BLaER1 treated with 17β-estradiol and CSF1 and Interleukin-3, amounts not matched to agents 10 nM and 100 nM (cell line): ENCODE measurements around the gene PCGF3.
A peak's percentile ranks its signal among the peaks of the same experiment; 100 is the strongest.
"Not testable (repeated sequence)": the region's sequence is repeated elsewhere in the genome, so short reads cannot be mapped to it uniquely, and the experiment has no call there.

Experiments used
- H3K27ac ChIP-seq, 11 experiments: shearing (Covaris generic); formaldehyde crosslinking; 2 replicates each; pipeline ENCODE4 v1.8.1; 2022
- H3K27me3 ChIP-seq, 11 experiments: shearing (Covaris generic); formaldehyde crosslinking; 2 replicates each; pipeline ENCODE4 v1.8.1; 2022
- H3K36me3 ChIP-seq, 11 experiments: shearing (Covaris generic); formaldehyde crosslinking; 2 replicates each; pipeline ENCODE4 v1.8.1; 2022
- H3K4me1 ChIP-seq, 10 experiments: shearing (Covaris generic); formaldehyde crosslinking; 2 replicates each; pipeline ENCODE4 v1.8.1; 2022
- H3K4me2 ChIP-seq, 11 experiments: shearing (Covaris generic); formaldehyde crosslinking; 2 replicates each; pipeline ENCODE4 v1.8.1; 2022
- H3K4me3 ChIP-seq, 10 experiments: shearing (Covaris generic); formaldehyde crosslinking; 2 replicates each; pipeline ENCODE4 v1.8.1; 2022
- H3K9ac ChIP-seq, 11 experiments: shearing (Covaris generic); formaldehyde crosslinking; 2 replicates each; pipeline ENCODE4 v1.8.1; 2022
- H3K9me3 ChIP-seq, 11 experiments: shearing (Covaris generic); formaldehyde crosslinking; replicated peaks in 1 of 11; 2 replicates each; pipeline ENCODE4 v1.8.1; 2022
- H4K20me1 ChIP-seq, 11 experiments: shearing (Covaris generic); formaldehyde crosslinking; 2 replicates each; pipeline ENCODE4 v1.8.1; 2022
- Cebpa-rat ChIP-seq, 11 experiments: shearing (Covaris generic); IDR thresholded peaks; 2 replicates each; pipeline ENCODE4 v1.8.1; 2022

PCGF3 gene

DNA sequence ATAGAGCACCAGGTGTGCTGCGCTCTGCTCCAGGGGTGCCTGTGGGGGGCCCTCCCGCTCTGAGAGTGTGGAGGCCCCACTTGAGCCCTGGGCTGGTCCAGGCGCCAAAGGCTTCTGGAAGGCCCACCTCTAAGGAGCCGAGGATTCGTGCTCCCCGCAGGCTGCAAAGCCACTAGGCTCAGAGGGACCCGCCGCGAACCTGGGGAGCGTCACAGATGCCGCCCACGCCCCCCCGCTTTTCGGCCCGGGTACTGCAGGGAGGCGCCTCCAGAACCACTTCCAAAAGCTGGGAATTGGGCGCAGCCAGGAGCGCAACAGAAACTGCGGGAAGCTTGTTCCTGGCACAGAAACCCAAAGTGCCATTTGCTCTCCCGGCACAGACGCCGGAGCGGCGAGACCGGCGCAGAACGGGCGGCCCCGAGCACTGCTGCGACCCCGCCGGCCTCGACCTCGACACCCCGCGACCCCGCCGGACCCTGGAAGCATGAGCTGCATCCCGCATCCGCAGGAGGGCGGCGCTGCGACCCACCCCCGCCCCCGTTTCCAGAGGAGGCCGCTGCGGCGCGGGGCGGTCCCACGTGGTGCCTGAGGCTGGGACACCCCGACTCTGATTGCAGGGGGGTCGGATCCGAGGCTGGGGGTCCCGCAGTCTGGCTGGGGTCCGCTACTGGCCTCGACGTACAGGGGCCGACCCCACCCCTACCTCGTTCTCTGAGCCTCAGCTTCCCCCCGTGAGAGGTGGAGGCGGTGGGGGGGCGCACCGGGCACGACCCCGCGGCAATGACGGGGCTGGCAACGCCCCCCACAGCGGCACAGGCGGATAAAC is 89.5 kb downstream of the PCGF3 start:
- no peaks in the 10 kb centered on the region for H3K9me3 ChIP-seq
- no peak overlapping the region for H3K4me3 ChIP-seq
- peak overlapping the region in 8 of 11 experiments; percentile 58 to 87 (median 72); a peak in 13 of 22 replicates for H3K4me2 ChIP-seq
- no peak overlapping the region for H3K9ac ChIP-seq
- peaks cover 0 to 14% (median 0%) of the 10 kb centered on the region in 11 experiments; a peak in 1 of 22 replicates for H4K20me1 ChIP-seq
- H3K27ac ChIP-seq, result no peak overlapping the region
- no peaks in the 10 kb centered on the region for H3K36me3 ChIP-seq
- no peak for TF ChIP-seq Cebpa-rat (IDR thresholded peaks at IDR 0.05)
- peaks cover 24 to 51% (median 35%) of the 10 kb centered on the region in 11 experiments for H3K27me3 ChIP-seq
- peaks cover 6 to 37% (median 26%) of the 10 kb centered on the region in 10 experiments for H3K4me1 ChIP-seq

DNA sequence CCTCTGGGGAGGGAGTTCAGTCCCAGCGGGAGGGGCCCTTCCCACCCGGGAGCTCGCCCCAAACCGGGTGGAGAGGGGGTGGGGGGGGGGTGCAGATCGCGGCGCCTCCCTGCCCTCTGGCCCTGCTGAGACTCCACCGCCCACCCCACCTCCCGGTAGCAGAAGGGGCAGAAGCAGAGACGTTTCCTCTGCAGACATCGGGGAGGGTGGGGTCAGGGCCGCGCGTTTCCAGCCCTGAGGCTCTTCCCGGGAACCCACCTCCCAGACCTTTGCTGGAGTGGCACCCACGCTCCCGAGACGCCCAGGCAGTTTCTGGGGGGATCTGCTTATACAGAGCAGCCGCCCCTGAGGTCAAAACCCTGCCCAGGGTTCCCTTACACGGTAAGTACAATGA is 90.1 kb downstream of the PCGF3 start:
- no peak overlapping the region for H3K4me3 ChIP-seq
- H3K4me1 ChIP-seq, result peaks cover 6 to 37% (median 26%) of the 10 kb centered on the region in 10 experiments
- peaks cover 24 to 45% (median 35%) of the 10 kb centered on the region in 11 experiments for H3K27me3 ChIP-seq
- H4K20me1 ChIP-seq, result peaks cover 0 to 14% (median 0%) of the 10 kb centered on the region in 11 experiments; a peak in 1 of 22 replicates
- no peak overlapping the region for H3K9ac ChIP-seq
- no peak for TF ChIP-seq Cebpa-rat (IDR thresholded peaks at IDR 0.05)
- no peaks in the 10 kb centered on the region for H3K9me3 ChIP-seq
- H3K36me3 ChIP-seq, result no peaks in the 10 kb centered on the region
- no peak overlapping the region for H3K4me2 ChIP-seq
- H3K27ac ChIP-seq, result no peak overlapping the region

DNA sequence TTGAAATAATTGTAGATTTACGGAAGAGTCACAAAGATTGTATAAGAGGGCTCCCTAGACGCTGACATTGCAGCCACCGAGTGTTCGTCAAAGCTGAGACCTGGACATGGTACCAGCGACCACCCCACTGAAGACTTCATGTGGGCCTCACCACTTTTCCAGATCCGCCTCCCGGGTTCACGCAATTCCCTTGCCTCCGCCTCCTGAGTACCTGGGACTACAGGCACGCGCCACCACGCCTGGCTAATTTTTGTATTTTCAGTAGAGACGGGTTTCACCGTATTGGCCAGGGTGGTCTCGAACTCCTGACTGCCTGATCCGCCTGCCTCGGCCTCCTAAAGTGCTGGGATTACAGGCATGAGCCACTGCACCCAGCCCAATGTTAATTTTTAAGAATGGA is 90.6 kb downstream of the PCGF3 start:
- no peak for TF ChIP-seq Cebpa-rat (IDR thresholded peaks at IDR 0.05)
- H3K27me3 ChIP-seq, result peaks cover 23 to 42% (median 35%) of the 10 kb centered on the region in 11 experiments
- peaks cover 0 to 4% (median under 1%) of the 10 kb centered on the region in 11 experiments; a peak in 9 of 22 replicates for H3K9me3 ChIP-seq
- no peak overlapping the region for H3K9ac ChIP-seq
- peaks cover 6 to 37% (median 26%) of the 10 kb centered on the region in 10 experiments for H3K4me1 ChIP-seq
- peaks cover 0 to 14% (median 0%) of the 10 kb centered on the region in 11 experiments; a peak in 1 of 22 replicates for H4K20me1 ChIP-seq
- H3K4me3 ChIP-seq, result no peak overlapping the region
- H3K36me3 ChIP-seq, result no peaks in the 10 kb centered on the region
- no peak overlapping the region for H3K27ac ChIP-seq
- H3K4me2 ChIP-seq, result no peak overlapping the region

DNA sequence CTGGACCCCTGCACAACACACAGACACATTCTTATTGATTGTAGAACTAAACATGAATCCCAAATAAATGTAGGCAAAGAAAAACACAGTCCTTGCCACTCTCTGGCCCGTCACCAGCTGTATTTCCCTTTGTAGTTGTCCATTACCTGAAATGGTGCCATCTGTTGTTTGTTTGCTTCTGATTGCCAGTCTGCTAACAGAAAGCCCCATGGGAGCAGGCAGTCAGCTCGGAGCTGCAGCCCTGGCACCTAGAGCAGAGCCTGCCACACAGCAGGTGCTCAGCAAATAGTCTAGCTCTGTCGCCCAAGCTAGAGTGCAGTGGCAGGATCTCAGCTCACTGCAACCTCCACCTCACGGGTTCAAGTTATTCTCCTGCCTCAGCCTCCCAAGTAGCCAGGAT is 91.4 kb downstream of the PCGF3 start:
- no peak overlapping the region for H3K9ac ChIP-seq
- H3K9me3 ChIP-seq, result peaks cover 5 to 13% (median 9%) of the 10 kb centered on the region in 11 experiments; a peak in 21 of 22 replicates
- no peak overlapping the region for H3K27ac ChIP-seq
- no peaks in the 10 kb centered on the region for H3K36me3 ChIP-seq
- H3K27me3 ChIP-seq, result peaks cover 15 to 33% (median 26%) of the 10 kb centered on the region in 11 experiments
- peak overlapping the region in 5 of 11 experiments; percentile 6 to 48 (median 41); a peak in 9 of 22 replicates for H3K4me2 ChIP-seq
- no peak for TF ChIP-seq Cebpa-rat (IDR thresholded peaks at IDR 0.05)
- H3K4me3 ChIP-seq, result no peak overlapping the region
- H4K20me1 ChIP-seq, result peaks cover 0 to 14% (median 0%) of the 10 kb centered on the region in 11 experiments; a peak in 1 of 22 replicates
- H3K4me1 ChIP-seq, result peaks cover 6 to 37% (median 26%) of the 10 kb centered on the region in 10 experiments

DNA sequence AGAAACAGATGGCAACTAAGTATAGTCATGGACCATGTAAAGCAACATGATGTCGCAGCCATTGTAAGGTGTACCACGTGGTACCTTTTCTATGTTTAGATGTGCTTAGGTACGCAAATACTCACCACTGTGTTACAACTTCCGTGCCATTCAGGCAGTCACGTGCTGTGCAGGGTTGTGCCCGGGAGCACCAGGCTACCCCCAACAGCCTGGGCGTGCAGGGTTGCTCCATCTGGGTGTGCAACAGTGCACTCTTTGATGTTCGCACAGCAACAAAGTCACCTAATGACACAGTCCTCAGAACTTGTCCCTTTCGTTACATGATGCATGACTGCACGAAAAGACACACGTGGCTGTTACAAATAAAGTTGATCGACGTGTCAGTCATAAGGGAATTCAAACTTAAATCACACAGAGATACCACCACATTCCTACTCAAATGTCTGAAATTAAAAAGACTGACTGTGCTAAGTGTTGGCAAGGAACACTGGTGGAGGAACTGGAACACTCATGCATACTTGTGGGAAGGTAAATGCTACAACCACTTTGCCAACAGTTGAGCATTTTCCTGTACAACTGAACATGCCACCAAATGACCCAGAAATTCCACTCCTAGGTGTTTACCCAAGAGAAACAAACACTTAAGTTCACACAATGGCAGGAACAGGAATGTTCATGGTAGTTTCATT is 95.9 kb downstream of the PCGF3 start:
- TF ChIP-seq Cebpa-rat (IDR thresholded peaks at IDR 0.05), result no peak
- Histone ChIP-seq H3K9me3 (peaks cover 25 to 51% (median 46%) of the 10 kb centered on the region in 11 experiments), H3K9ac (no peak overlapping the region), H3K4me3 (no peak overlapping the region), H4K20me1 (no peaks in the 10 kb centered on the region), H3K36me3 (no peaks in the 10 kb centered on the region), H3K4me1 (peaks cover 4 to 8% (median 6%) of the 10 kb centered on the region in 10 experiments; a peak in 15 of 20 replicates), H3K4me2 (no peak overlapping the region), H3K27ac (no peak overlapping the region), H3K27me3 (no peaks in the 10 kb centered on the region)

DNA sequence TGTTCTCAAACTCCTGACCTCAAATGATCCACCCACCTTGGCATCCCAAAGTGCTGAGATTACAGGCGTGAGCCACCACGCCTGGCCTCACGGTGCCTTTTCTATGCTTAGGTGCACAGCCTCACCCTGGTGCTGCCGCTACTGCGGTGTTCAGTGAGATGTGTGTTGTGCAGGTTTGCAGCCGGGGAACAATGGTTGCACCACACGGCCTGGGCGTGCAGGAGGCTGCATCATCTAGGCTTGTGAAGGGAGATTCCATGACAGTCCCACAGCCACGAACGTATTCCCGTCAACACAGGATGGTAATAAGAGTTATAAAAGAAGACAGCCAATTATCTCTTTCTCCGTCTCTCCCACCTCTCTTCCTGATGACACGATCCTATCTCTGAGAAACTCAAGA is 98.3 kb downstream of the PCGF3 start:
- Histone ChIP-seq H3K27me3 (no peaks in the 10 kb centered on the region), H4K20me1 (no peaks in the 10 kb centered on the region), H3K4me1 (peaks cover 9 to 17% (median 11%) of the 10 kb centered on the region in 10 experiments; a peak in 17 of 20 replicates), H3K9ac (no peak overlapping the region), H3K4me3 (no peak overlapping the region), H3K9me3 (peaks cover 25 to 52% (median 46%) of the 10 kb centered on the region in 11 experiments), H3K4me2 (no peak overlapping the region), H3K27ac (no peak overlapping the region), H3K36me3 (no peaks in the 10 kb centered on the region)
- no peak for TF ChIP-seq Cebpa-rat (IDR thresholded peaks at IDR 0.05)

DNA sequence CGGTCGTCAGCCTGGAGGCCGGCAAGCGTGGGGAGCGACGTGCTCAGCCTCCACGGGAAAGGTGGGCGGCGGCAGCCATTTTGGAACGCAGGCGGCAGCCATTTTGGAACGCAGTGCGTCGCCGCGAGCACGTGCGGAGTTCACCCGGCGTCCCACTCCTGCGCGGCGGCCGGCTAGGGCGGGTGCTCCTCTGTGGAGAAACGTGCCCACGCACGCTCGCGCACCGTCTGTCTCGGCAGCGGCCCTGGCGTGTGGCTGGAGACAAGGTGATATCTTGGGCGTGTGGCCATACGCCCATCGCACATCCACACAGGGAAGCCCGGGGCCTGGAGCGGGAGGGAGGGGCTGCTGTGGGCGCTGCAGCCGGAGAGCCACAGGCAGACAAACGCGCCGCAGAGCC is 99.2 kb downstream of the PCGF3 start:
- no peaks in the 10 kb centered on the region for H3K27me3 ChIP-seq
- peaks cover 4 to 14% (median 9%) of the 10 kb centered on the region in 10 experiments; a peak in 17 of 20 replicates for H3K4me1 ChIP-seq
- H3K9me3 ChIP-seq, result peaks cover 25 to 52% (median 46%) of the 10 kb centered on the region in 11 experiments
- TF ChIP-seq Cebpa-rat (IDR thresholded peaks at IDR 0.05), result no peak
- no peak overlapping the region for H3K9ac ChIP-seq
- no peak overlapping the region for H3K4me2 ChIP-seq
- no peaks in the 10 kb centered on the region for H3K36me3 ChIP-seq
- no peaks in the 10 kb centered on the region for H4K20me1 ChIP-seq
- no peak overlapping the region for H3K4me3 ChIP-seq
- no peak overlapping the region for H3K27ac ChIP-seq

DNA sequence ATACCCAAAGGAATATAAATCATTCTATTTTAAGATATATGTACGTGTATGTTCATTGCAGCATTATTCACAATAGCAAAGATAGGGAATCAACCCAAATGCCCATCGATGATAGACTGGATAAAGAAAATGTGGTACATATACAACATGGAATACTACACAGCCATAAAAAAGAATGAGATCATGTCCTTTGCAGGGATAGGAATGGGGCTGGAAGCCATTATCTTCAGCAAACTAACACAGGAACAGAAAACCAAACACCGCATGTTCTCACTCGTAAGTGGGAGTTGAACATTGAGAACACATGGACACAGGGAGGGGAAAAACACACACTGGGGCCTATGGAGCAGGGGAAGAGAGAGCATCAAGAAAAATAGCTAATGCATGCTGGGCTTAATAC is 101.3 kb downstream of the PCGF3 start:
- not testable (repeated sequence) for H3K4me3 ChIP-seq, H3K27ac ChIP-seq, H3K4me2 ChIP-seq, H4K20me1 ChIP-seq, H3K9ac ChIP-seq, H3K36me3 ChIP-seq, H3K27me3 ChIP-seq
- Histone ChIP-seq H3K9me3 (peaks cover 16 to 44% (median 38%) of the 10 kb centered on the region in 11 experiments), H3K4me1 (peaks cover 4 to 14% (median 9%) of the 10 kb centered on the region in 10 experiments; a peak in 17 of 20 replicates)

DNA sequence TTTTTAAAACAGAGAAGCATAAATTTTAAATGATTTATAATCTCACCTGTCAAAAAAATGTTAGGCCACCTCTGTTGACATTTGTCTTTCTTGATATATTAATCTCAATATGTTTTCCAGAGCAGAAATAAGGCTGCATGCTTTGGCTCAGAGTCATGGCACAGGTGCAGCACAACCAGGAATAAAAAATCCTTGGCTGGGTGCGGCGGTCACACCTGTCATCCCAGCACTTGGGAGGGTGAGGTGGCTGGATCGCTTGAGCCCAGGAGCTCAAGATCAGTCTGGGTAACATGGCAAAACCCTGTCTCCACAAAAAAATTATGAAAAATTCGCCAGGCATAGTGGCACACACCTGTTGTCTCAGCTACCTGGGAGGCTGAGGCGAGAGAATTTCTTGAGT is 102.2 kb downstream of the PCGF3 start:
- Histone ChIP-seq H3K9ac (no peak overlapping the region), H4K20me1 (no peaks in the 10 kb centered on the region), H3K4me1 (peaks cover 4 to 14% (median 9%) of the 10 kb centered on the region in 10 experiments; a peak in 17 of 20 replicates), H3K9me3 (peaks cover 14 to 42% (median 30%) of the 10 kb centered on the region in 11 experiments), H3K36me3 (no peaks in the 10 kb centered on the region), H3K27me3 (no peaks in the 10 kb centered on the region), H3K4me2 (peak overlapping the region in 10 of 11 experiments; percentile 2 to 46 (median 14); a peak in 11 of 22 replicates), H3K27ac (no peak overlapping the region), H3K4me3 (no peak overlapping the region)
- TF ChIP-seq Cebpa-rat (IDR thresholded peaks at IDR 0.05), result no peak
